ENCODE data around the gene UBAC2.

UBAC2 gene

GRCh38 chr13:99267927-99268326 is 67.3 kb downstream of the UBAC2 start:
- no peak for DNase-seq (ENCODE audit: low read depth in 2 of 2, low spot score in 1 of 2)

GRCh38 chr13:99268822-99269221 is 68.2 kb downstream of the UBAC2 start:
- no peak for DNase-seq (ENCODE audit: low read depth in 2 of 2, low spot score in 1 of 2)

GRCh38 chr13:99269627-99270241 is 69.1 kb downstream of the UBAC2 start:
- DNase-seq (ENCODE audit: low read depth in 2 of 2, low spot score in 1 of 2) = no peak

- no peak for DNase-seq (ENCODE audit: low read depth in 2 of 2, low spot score in 1 of 2)
Observed at GRCh38 chr13:99270518-99270917, 69.9 kb downstream of the UBAC2 start.

GRCh38 chr13:99271249-99271648 is 70.6 kb downstream of the UBAC2 start:
- no peak for DNase-seq (ENCODE audit: low read depth in 2 of 2, low spot score in 1 of 2)

GRCh38 chr13:99272481-99272880 is 71.8 kb downstream of the UBAC2 start:
- DNase-seq (ENCODE audit: low read depth in 2 of 2, low spot score in 1 of 2) = no peak

- DNase-seq (ENCODE audit: low read depth in 2 of 2, low spot score in 1 of 2) = no peak
Observed at GRCh38 chr13:99273128-99273527, 72.5 kb downstream of the UBAC2 start.

- no peak for DNase-seq (ENCODE audit: low read depth in 2 of 2, low spot score in 1 of 2)
Observed at GRCh38 chr13:99275093-99275469, 74.4 kb downstream of the UBAC2 start.

- no peak for DNase-seq (ENCODE audit: low read depth in 2 of 2, low spot score in 1 of 2)
Observed at GRCh38 chr13:99276706-99277105, 76.1 kb downstream of the UBAC2 start.

- DNase-seq (ENCODE audit: low read depth in 2 of 2, low spot score in 1 of 2) = no peak
Observed at GRCh38 chr13:99277629-99278028, 77.0 kb downstream of the UBAC2 start.

- no peak for DNase-seq (ENCODE audit: low read depth in 2 of 2, low spot score in 1 of 2)
Observed at GRCh38 chr13:99278200-99278599, 77.5 kb downstream of the UBAC2 start.

- DNase-seq (ENCODE audit: low read depth in 2 of 2, low spot score in 1 of 2) = no peak
Observed at GRCh38 chr13:99278843-99279242, 78.2 kb downstream of the UBAC2 start.

GRCh38 chr13:99279637-99280036 is 79.0 kb downstream of the UBAC2 start:
- no peak for DNase-seq (ENCODE audit: low read depth in 2 of 2, low spot score in 1 of 2)

GRCh38 chr13:99280166-99280565 is 79.5 kb downstream of the UBAC2 start:
- DNase-seq (ENCODE audit: low read depth in 2 of 2, low spot score in 1 of 2) = no peak

GRCh38 chr13:99281811-99282263 is 81.2 kb downstream of the UBAC2 start:
- DNase-seq (ENCODE audit: low read depth in 2 of 2, low spot score in 1 of 2) = no peak

GRCh38 chr13:99282264-99283231 is 81.9 kb downstream of the UBAC2 start:
- no peak for DNase-seq (ENCODE audit: low read depth in 2 of 2, low spot score in 1 of 2)

- DNase-seq (ENCODE audit: low read depth in 2 of 2, low spot score in 1 of 2) = no peak
Observed at GRCh38 chr13:99285432-99286182, 85.0 kb downstream of the UBAC2 start.

- no peak for DNase-seq (ENCODE audit: low read depth in 2 of 2, low spot score in 1 of 2)
Observed at GRCh38 chr13:99287551-99287950, 86.9 kb downstream of the UBAC2 start.

- DNase-seq (ENCODE audit: low read depth in 2 of 2, low spot score in 1 of 2) = no peak
Observed at GRCh38 chr13:99288089-99288488, 87.4 kb downstream of the UBAC2 start.

- no peak for DNase-seq (ENCODE audit: low read depth in 2 of 2, low spot score in 1 of 2)
Observed at GRCh38 chr13:99289271-99289670, 88.6 kb downstream of the UBAC2 start.

- no peak for DNase-seq (ENCODE audit: low read depth in 2 of 2, low spot score in 1 of 2)
Observed at GRCh38 chr13:99289674-99290337, 89.2 kb downstream of the UBAC2 start.
